CD4-positive, alpha-beta T cell treated with Interleukin-6 for 4 hours (primary cell): ENCODE data around the gene HMCN2.
"Not testable (repeated sequence)": the region's sequence is repeated elsewhere in the genome, so short reads cannot be mapped to it uniquely, and the experiment has no call there.

Experiments used
- DNase-seq: peaks from one replicate; pipeline ENCODE4 v3.0.0-alpha.2; 2020; ENCODE audit warnings: mixed read lengths

The HMCN2 gene

GRCh38 chr9:130239741-130240241 lies 25.8 kb upstream of the HMCN2 start:
- peak; percentile 14 for DNase-seq

- peak; percentile 51 for DNase-seq
Observed at GRCh38 chr9:130240410-130241197, 25.0 kb upstream of the HMCN2 start.

- no peak for DNase-seq
Observed at GRCh38 chr9:130241198-130241535, 24.4 kb upstream of the HMCN2 start.

DNA sequence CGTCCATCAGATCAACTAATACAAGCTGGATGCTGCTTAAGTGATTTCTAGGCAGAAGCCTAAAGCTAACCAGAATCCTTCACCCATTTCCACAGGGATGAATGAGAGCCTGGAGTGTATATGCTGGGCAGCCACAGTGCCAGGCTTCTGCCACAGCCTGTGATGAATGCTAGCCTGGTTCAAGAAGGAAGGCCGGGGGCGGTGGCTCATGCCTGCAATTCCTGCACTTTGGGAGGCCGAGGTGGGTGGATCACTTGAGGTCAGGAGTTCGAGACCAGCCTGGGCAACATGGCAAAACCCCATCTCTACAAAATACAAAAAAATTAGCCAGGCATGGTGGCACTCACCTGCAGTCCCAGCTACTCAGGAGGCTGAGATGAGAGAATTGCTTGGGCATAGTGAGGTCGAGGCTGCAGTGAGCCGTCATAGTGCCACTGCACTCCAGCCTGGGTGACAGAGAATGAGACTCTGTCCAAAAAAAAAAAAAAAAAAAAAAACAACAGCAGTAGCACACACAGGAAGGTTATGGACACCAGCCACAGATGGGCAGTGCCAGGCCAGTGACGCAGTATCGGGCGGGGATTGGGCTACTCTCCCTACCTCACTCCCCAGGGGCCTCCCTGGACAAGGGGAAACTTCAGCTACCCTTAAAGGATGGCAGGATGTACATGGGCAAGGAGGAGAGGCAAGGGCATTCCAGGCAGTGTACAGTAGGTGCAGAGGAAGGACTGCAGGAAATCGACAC lies 23.1 kb upstream of the HMCN2 start:
- DNase-seq = no peak

GRCh38 chr9:130243015-130243881 lies 22.3 kb upstream of the HMCN2 start:
- DNase-seq = peak; percentile 85

- no peak for DNase-seq
Observed at GRCh38 chr9:130243882-130244170, 21.7 kb upstream of the HMCN2 start.

- DNase-seq = no peak
Observed at GRCh38 chr9:130244548-130245165, 20.9 kb upstream of the HMCN2 start.

- DNase-seq = no peak
Observed at GRCh38 chr9:130245474-130245873, 20.1 kb upstream of the HMCN2 start.

- no peak for DNase-seq
Observed at GRCh38 chr9:130246126-130246525, 19.4 kb upstream of the HMCN2 start.

GRCh38 chr9:130254747-130255630 lies 10.6 kb upstream of the HMCN2 start:
- no peak for DNase-seq

DNA sequence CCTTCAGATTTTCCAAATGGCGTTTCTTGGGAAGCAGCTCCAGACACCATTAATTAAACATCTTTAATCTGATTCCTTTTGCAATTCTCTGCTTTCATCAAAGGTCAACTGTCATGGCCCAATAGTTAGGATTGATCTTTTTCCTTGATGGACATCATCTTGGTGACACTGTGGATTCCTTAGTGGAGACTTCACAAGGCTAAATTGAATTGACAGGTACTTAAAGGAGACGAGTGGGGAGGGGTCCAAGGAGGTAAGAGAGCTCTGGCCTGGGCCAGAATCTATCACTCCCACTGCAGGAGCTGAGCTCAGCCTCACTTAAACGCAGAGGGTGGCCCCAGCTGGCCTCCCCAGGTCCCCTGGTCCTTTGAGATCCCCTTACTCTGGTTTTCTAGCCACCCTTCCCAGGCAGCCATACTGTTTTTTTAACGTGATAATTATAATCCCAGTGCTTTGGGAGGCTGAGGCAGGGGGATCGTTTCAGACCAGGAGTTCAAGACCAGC lies 9.9 kb upstream of the HMCN2 start:
- DNase-seq = no peak

GRCh38 chr9:130256644-130257043 lies 8.9 kb upstream of the HMCN2 start:
- DNase-seq = no peak

DNA sequence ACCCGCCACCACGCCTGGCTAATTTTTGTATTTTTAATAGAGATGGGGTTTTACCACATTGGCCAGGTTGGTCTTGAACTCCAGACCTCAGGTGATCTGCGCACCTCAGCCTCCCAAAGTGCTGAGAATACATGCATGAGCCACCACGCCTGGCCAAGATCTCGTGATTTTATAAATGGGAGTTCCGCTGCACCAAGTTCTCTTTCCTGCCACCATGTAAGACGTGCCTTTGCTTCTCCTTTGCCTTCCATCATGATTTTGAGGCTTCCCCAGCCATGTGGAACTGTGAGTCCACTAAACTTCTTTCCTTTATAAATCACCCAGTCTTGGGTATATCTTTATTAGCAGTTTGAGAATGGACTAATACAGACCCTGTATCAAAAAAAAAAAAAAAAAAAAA lies 7.4 kb upstream of the HMCN2 start:
- not testable (repeated sequence) for DNase-seq

DNA sequence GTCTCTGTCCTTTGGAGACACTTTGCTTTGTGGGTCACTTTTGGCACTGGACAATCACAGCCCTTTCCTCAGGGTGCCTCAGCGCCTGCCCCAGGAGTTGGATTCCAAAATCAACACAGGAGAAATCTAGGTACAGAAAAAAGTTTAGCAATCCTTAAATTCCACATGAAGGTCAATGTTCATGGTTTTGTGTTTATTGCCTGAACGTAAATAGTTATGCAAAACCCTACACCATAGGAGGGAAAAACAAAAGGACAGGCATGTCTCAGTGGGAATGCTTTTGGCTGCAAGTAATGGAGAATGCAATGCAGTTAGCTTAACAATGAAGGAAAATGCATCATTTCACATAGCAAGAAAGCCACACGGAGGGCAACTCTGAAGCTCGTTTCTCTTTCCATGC lies 6.5 kb upstream of the HMCN2 start:
- no peak for DNase-seq

- no peak for DNase-seq
Observed at GRCh38 chr9:130260816-130261765, 4.5 kb upstream of the HMCN2 start.

GRCh38 chr9:130262061-130262745 lies 3.4 kb upstream of the HMCN2 start:
- DNase-seq = no peak

DNA sequence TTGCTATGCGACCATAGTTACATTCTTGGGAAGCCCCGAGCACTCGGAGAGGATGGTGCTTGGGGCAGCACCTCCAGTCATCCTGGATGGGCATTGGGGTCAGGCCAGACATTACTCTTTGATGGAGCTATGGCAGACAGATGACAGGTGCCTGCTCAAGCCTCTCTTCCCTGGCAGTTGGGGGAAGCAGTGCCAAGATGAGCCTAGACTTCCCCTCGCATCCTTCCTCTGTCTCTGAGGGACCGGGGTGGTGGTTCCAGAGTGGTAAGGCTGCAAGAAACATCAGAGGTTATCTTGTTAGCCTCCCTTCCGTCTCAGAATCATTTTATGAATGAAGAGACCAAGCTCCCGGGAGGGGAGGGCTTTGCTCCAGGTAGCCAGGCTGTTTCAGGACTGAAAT lies 2.8 kb upstream of the HMCN2 start:
- DNase-seq = no peak

- no peak for DNase-seq
Observed at GRCh38 chr9:130263601-130264413, 1.8 kb upstream of the HMCN2 start.
